Measurements from ENCODE around the gene FRMPD4. TPM values are rescaled to one million over a fixed set of nuclear protein-coding genes. Genes with fewer than 3 reads are reported as not detected.

FRMPD4 gene
- total and polyA plus RNA-seq, 2 donors (not counting 1 experiment from before 2014, with no cell fraction given): 0.50 to 1.5 TPM

DNA sequence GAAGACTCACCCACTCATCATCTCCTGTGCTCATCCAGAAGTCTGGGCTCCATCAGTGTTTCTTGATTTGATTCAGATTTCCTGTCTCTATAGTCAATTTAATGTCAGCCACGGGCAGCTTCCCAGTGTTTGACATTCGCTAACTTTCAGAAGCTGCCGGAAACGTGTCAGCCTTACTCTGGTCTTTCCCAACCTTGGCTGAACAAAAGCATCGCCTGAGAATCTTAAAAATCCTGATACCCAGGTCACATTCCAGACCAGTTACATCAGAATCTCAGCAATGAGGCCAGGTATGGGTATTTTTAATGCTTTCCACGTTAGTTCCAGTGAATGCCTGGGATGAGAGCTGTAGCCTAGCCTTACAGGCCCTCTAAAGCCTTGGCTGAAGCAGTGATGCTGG lies 233.8 kb downstream of the FRMPD4 start:
- no peak overlapping the region for H3K9ac ChIP-seq (ENCODE audit: insufficient read depth, low read length)
- no peak overlapping the region for H3K4me3 ChIP-seq (replicated peaks in 1 of 4; ENCODE audit: control extremely low read depth in 1 of 4, insufficient read depth in 1 of 4, low read depth in 3 of 4, low read length in 4 of 4)
- peaks cover 6% of the 10 kb centered on the region for H3K4me1 ChIP-seq (ENCODE audit: control insufficient read depth, extremely low read depth, insufficient read depth, low read length)
- peak in 1 of 2 donors; percentile 40 for DNase-seq (ENCODE audit: low read depth in 2 of 2)
- no peaks in the 10 kb centered on the region for H3K9me3 ChIP-seq (ENCODE audit: control insufficient read depth, insufficient read depth, low read depth, low read length)
- no peaks in the 10 kb centered on the region for H3K36me3 ChIP-seq (ENCODE audit: control insufficient read depth, insufficient read depth, low read length)
- H3K27me3 ChIP-seq (ENCODE audit: control insufficient read depth, insufficient read depth, low read length): no peaks in the 10 kb centered on the region
- H4K20me1 ChIP-seq (ENCODE audit: control insufficient read depth, extremely low read depth, insufficient read depth, low read length): no peaks in the 10 kb centered on the region
- no peak overlapping the region for H2AFZ ChIP-seq (ENCODE audit: low read length)
- no peaks in the 10 kb centered on the region for H3K79me2 ChIP-seq (ENCODE audit: control insufficient read depth, insufficient read depth, low read length)
- no peak for TF ChIP-seq EZH2 (IDR thresholded peaks at IDR 0.05; ENCODE audit: low read length, missing control alignments)
- TF ChIP-seq, protein P1, sequence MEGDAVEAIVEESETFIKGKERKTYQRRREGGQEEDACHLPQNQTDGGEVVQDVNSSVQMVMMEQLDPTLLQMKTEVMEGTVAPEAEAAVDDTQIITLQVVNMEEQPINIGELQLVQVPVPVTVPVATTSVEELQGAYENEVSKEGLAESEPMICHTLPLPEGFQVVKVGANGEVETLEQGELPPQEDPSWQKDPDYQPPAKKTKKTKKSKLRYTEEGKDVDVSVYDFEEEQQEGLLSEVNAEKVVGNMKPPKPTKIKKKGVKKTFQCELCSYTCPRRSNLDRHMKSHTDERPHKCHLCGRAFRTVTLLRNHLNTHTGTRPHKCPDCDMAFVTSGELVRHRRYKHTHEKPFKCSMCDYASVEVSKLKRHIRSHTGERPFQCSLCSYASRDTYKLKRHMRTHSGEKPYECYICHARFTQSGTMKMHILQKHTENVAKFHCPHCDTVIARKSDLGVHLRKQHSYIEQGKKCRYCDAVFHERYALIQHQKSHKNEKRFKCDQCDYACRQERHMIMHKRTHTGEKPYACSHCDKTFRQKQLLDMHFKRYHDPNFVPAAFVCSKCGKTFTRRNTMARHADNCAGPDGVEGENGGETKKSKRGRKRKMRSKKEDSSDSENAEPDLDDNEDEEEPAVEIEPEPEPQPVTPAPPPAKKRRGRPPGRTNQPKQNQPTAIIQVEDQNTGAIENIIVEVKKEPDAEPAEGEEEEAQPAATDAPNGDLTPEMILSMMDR (conservative IDR thresholded peaks at IDR 0.05 in 1 of 2, IDR thresholded peaks at IDR 0.05 in 1 of 2; ENCODE audit: low read depth in 1 of 2, low read length in 2 of 2): no peak
- H3K27ac ChIP-seq (ENCODE audit: insufficient read depth, low read length): peak overlapping the region; percentile 76
- H3K4me2 ChIP-seq (ENCODE audit: extremely low read depth, insufficient read depth, low read length): peak overlapping the region; percentile 13

- Histone ChIP-seq H3K9ac (ENCODE audit: insufficient read depth, low read length) (no peak overlapping the region), H3K27ac (ENCODE audit: insufficient read depth, low read length) (no peak overlapping the region), H3K4me2 (ENCODE audit: extremely low read depth, insufficient read depth, low read length) (no peak overlapping the region)
These were observed 236.0 kb downstream of the FRMPD4 start for GRCh38 chrX:12374286-12374685.

GRCh38 chrX:12378253-12378652 lies 240.0 kb downstream of the FRMPD4 start:
- H3K79me2 ChIP-seq (ENCODE audit: control insufficient read depth, insufficient read depth, low read length): no peaks in the 10 kb centered on the region
- H3K27me3 ChIP-seq (ENCODE audit: control insufficient read depth, insufficient read depth, low read length): no peaks in the 10 kb centered on the region
- no peaks in the 10 kb centered on the region for H3K4me1 ChIP-seq (ENCODE audit: control insufficient read depth, extremely low read depth, insufficient read depth, low read length)
- no peak overlapping the region for H3K9ac ChIP-seq (ENCODE audit: insufficient read depth, low read length)
- no peaks in the 10 kb centered on the region for H3K9me3 ChIP-seq (ENCODE audit: control insufficient read depth, insufficient read depth, low read depth, low read length)
- no peak overlapping the region for H3K4me3 ChIP-seq (replicated peaks in 1 of 4; ENCODE audit: control extremely low read depth in 1 of 4, insufficient read depth in 1 of 4, low read depth in 3 of 4, low read length in 4 of 4)
- DNase-seq (ENCODE audit: low read depth in 2 of 2): no peak
- no peak overlapping the region for H3K27ac ChIP-seq (ENCODE audit: insufficient read depth, low read length)
- H4K20me1 ChIP-seq (ENCODE audit: control insufficient read depth, extremely low read depth, insufficient read depth, low read length): no peaks in the 10 kb centered on the region
- H2AFZ ChIP-seq (ENCODE audit: low read length): no peak overlapping the region
- TF ChIP-seq EZH2 (IDR thresholded peaks at IDR 0.05; ENCODE audit: low read length, missing control alignments): no peak
- TF ChIP-seq, protein P1 (conservative IDR thresholded peaks at IDR 0.05 in 1 of 2, IDR thresholded peaks at IDR 0.05 in 1 of 2; ENCODE audit: low read depth in 1 of 2, low read length in 2 of 2): no peak
- H3K36me3 ChIP-seq (ENCODE audit: control insufficient read depth, insufficient read depth, low read length): no peaks in the 10 kb centered on the region
- no peak overlapping the region for H3K4me2 ChIP-seq (ENCODE audit: extremely low read depth, insufficient read depth, low read length)

More at GRCh38 chrX:12374286-12374685, 236.0 kb downstream of the FRMPD4 start:
- no peak for TF ChIP-seq EZH2 (IDR thresholded peaks at IDR 0.05; ENCODE audit: low read length, missing control alignments)
- TF ChIP-seq, protein P1 (conservative IDR thresholded peaks at IDR 0.05 in 1 of 2, IDR thresholded peaks at IDR 0.05 in 1 of 2; ENCODE audit: low read depth in 1 of 2, low read length in 2 of 2): no peak
- Histone ChIP-seq H3K4me3 (replicated peaks in 1 of 4; ENCODE audit: control extremely low read depth in 1 of 4, insufficient read depth in 1 of 4, low read depth in 3 of 4, low read length in 4 of 4) (no peak overlapping the region), H3K4me1 (ENCODE audit: control insufficient read depth, extremely low read depth, insufficient read depth, low read length) (peaks cover 6% of the 10 kb centered on the region), H4K20me1 (ENCODE audit: control insufficient read depth, extremely low read depth, insufficient read depth, low read length) (no peaks in the 10 kb centered on the region), H3K9me3 (ENCODE audit: control insufficient read depth, insufficient read depth, low read depth, low read length) (no peaks in the 10 kb centered on the region), H3K36me3 (ENCODE audit: control insufficient read depth, insufficient read depth, low read length) (no peaks in the 10 kb centered on the region), H3K79me2 (ENCODE audit: control insufficient read depth, insufficient read depth, low read length) (no peaks in the 10 kb centered on the region), H2AFZ (ENCODE audit: low read length) (no peak overlapping the region), H3K27me3 (ENCODE audit: control insufficient read depth, insufficient read depth, low read length) (no peaks in the 10 kb centered on the region)
- DNase-seq (ENCODE audit: low read depth in 2 of 2): no peak
